KMS-11 (cell line): ENCODE data around the gene LCLAT1.

ENCODE experiments used
- H2AFZ ChIP-seq: fragments of 200-600 bp; sonication (generic); 2 replicates; pipeline ENCODE4 v1.6.1; 2016; ENCODE audit warnings: antibody characterized with exemption, mixed run types, low read depth
- H3K27ac ChIP-seq: fragments of 200-600 bp; sonication (generic); 2 replicates; pipeline ENCODE4 v1.6.1; 2016; ENCODE audit warnings: mild to moderate bottlenecking, mixed run types
- H3K27me3 ChIP-seq: fragments of 200-600 bp; sonication (generic); 2 replicates; pipeline ENCODE4 v1.6.1; 2017; ENCODE audit warnings: mild to moderate bottlenecking, low read depth, mixed run types, moderate library complexity; ENCODE audit not compliant: insufficient read depth
- H3K36me3 ChIP-seq: fragments of 200-600 bp; sonication (generic); 2 replicates; pipeline ENCODE4 v1.6.1; 2017; ENCODE audit warnings: mild to moderate bottlenecking, mixed run types; ENCODE audit not compliant: insufficient read depth
- H3K4me1 ChIP-seq: fragments of 200-600 bp; sonication (generic); 2 replicates; pipeline ENCODE4 v1.6.1; 2016; ENCODE audit warnings: mild to moderate bottlenecking, low read depth, mixed run types; ENCODE audit not compliant: poor library complexity, severe bottlenecking
- H3K4me2 ChIP-seq: fragments of 200-600 bp; sonication (generic); 2 replicates; pipeline ENCODE4 v1.7.0; 2016; ENCODE audit warnings: mild to moderate bottlenecking, mixed run types
- H3K4me3 ChIP-seq: fragments of 200-600 bp; sonication (generic); IDR thresholded peaks from 2 replicates; pipeline ENCODE4 v1.6.1; 2017; ENCODE audit warnings: low read depth, low read length, mixed read lengths; ENCODE audit not compliant: insufficient read depth
- H3K79me2 ChIP-seq: fragments of 200-600 bp; sonication (generic); 2 replicates; pipeline ENCODE4 v1.6.1; 2016; ENCODE audit warnings: low read depth, mixed run types; ENCODE audit not compliant: insufficient read depth
- H3K9ac ChIP-seq: fragments of 200-600 bp; sonication (generic); 2 replicates; pipeline ENCODE4 v1.6.1; 2016; ENCODE audit warnings: mild to moderate bottlenecking, mixed run types
- H4K20me1 ChIP-seq: fragments of 200-600 bp; sonication (generic); 2 replicates; pipeline ENCODE4 v1.6.1; 2016; ENCODE audit warnings: mild to moderate bottlenecking, mixed run types; ENCODE audit not compliant: insufficient read depth
- CTCF ChIP-seq: fragments of 200-600 bp; sonication (generic); conservative IDR thresholded peaks from 2 replicates; pipeline ENCODE4 v1.6.1; 2017; ENCODE audit warnings: low read depth, mild to moderate bottlenecking, antibody characterized with exemption, low read length, moderate library complexity, mixed read lengths

The LCLAT1 gene

GRCh38 chr2:30620102-30620501, 173.1 kb downstream of the LCLAT1 start:
- no peak overlapping the region for H2AFZ ChIP-seq
- no peak overlapping the region for H3K9ac ChIP-seq
- TF ChIP-seq CTCF = no peak
- H3K4me2 ChIP-seq = no peak overlapping the region
- no peaks in the 10 kb centered on the region for H4K20me1 ChIP-seq
- H3K79me2 ChIP-seq = no peaks in the 10 kb centered on the region
- no peaks in the 10 kb centered on the region for H3K4me1 ChIP-seq
- H3K36me3 ChIP-seq = no peaks in the 10 kb centered on the region
- no peak overlapping the region for H3K27ac ChIP-seq
- H3K27me3 ChIP-seq = no peaks in the 10 kb centered on the region
- no peak overlapping the region for H3K4me3 ChIP-seq

- H3K4me1 ChIP-seq = no peaks in the 10 kb centered on the region
- H3K4me2 ChIP-seq = no peak overlapping the region
- H3K27me3 ChIP-seq = no peaks in the 10 kb centered on the region
- no peaks in the 10 kb centered on the region for H4K20me1 ChIP-seq
- no peak overlapping the region for H3K9ac ChIP-seq
- H3K4me3 ChIP-seq = no peak overlapping the region
- no peak for TF ChIP-seq CTCF
- no peaks in the 10 kb centered on the region for H3K79me2 ChIP-seq
- no peak overlapping the region for H3K27ac ChIP-seq
- no peaks in the 10 kb centered on the region for H3K36me3 ChIP-seq
- no peak overlapping the region for H2AFZ ChIP-seq
These were observed 174.8 kb downstream of the LCLAT1 start for GRCh38 chr2:30621836-30622235.

- TF ChIP-seq CTCF = no peak
- Histone ChIP-seq H3K79me2 (no peaks in the 10 kb centered on the region), H3K4me2 (no peak overlapping the region), H3K4me1 (no peaks in the 10 kb centered on the region), H3K27me3 (no peaks in the 10 kb centered on the region), H3K36me3 (no peaks in the 10 kb centered on the region), H2AFZ (no peak overlapping the region), H3K9ac (no peak overlapping the region), H3K4me3 (no peak overlapping the region), H4K20me1 (no peaks in the 10 kb centered on the region), H3K27ac (no peak overlapping the region)
These were observed 175.4 kb downstream of the LCLAT1 start for GRCh38 chr2:30622452-30622851.

GRCh38 chr2:30625276-30625675, 178.2 kb downstream of the LCLAT1 start:
- Histone ChIP-seq H3K4me1 (no peaks in the 10 kb centered on the region), H3K4me2 (no peak overlapping the region), H3K27me3 (peaks cover 6% of the 10 kb centered on the region; the same call in 1 of the 2 replicates)

More at GRCh38 chr2:30625276-30625675, 178.2 kb downstream of the LCLAT1 start:
- H4K20me1 ChIP-seq = no peaks in the 10 kb centered on the region
- no peak overlapping the region for H3K27ac ChIP-seq
- no peak for TF ChIP-seq CTCF
- no peak overlapping the region for H2AFZ ChIP-seq
- no peaks in the 10 kb centered on the region for H3K79me2 ChIP-seq
- H3K4me3 ChIP-seq = no peak overlapping the region
- H3K9ac ChIP-seq = no peak overlapping the region
- no peaks in the 10 kb centered on the region for H3K36me3 ChIP-seq
